DOHH2 (cell line): ENCODE data around the gene TMEM214.

Experiments
- CTCF ChIP-seq: fragments of 200-600 bp; sonication (generic); IDR thresholded peaks from one replicate; pipeline ENCODE4 v1.5.1; 2014; ENCODE audit warnings: antibody characterized with exemption, mild to moderate bottlenecking, low read depth, low read length; ENCODE audit not compliant: poor library complexity, severe bottlenecking
- EZH2phosphoT487 ChIP-seq: fragments of 200-600 bp; sonication (generic); IDR thresholded peaks from 2 replicates; pipeline ENCODE4 v1.6.1; 2017; ENCODE audit warnings: borderline replicate concordance, mild to moderate bottlenecking, antibody characterized with exemption, low read length, moderate library complexity, mixed read lengths

- TF ChIP-seq CTCF (no peak), EZH2phosphoT487 (no peak)
Measured at GRCh38 chr2:27049422-27050280, 16.9 kb downstream of the TMEM214 start.
